Posterior vena cava (tissue), 2 donors: Measurements from ENCODE around the gene PRSS53. TPM values are rescaled to one million over a fixed set of nuclear protein-coding genes. Genes with fewer than 3 reads are reported as not detected.

Experiments
- DNase-seq: peaks from one replicate; pipeline ENCODE4 v3.0.0-alpha.2; 2020; ENCODE audit warnings: low spot score
- intact Hi-C, 2 donors: fragments of 100-400 bp; cut with DNase I; formaldehyde crosslinking; loops; one replicate each; pipeline versions ENCODE4 v1.14.1 to v1.14.2; 2022 to 2023
- total RNA-seq, 2 donors: library from RNA; stranded (reverse); fragmentation: NEBNext Ultra II Directional; extraction: Animal tissue kit (Norgen Biotek cat#: 25700); gene quantifications; one replicate each; pipeline ENCODE4 v1.2.1, GENCODE V29; 2021
- donor health status: DM: yes; HTN: yes; CAD: no.
- donor health status: DM: yes; HTN: yes; CAD: no.

The PRSS53 gene
- total RNA-seq, 2 donors from 2014 or later = 1.5 to 3.5 TPM

GRCh38 chr16:31083081-31083480 is 5.7 kb downstream of the PRSS53 start:
- no peak for DNase-seq
- intact Hi-C loops = loop anchor here in 1 of 2 donors (10.0 kb wide), 1 partner anchor 368 kb away; no protein-coding TSS in a partner anchor

GRCh38 chr16:31082368-31083045 is 6.2 kb downstream of the PRSS53 start:
- DNase-seq = no peak
- intact Hi-C loops = loop anchor here in 1 of 2 donors (10.0 kb wide), 1 partner anchor 368 kb away; no protein-coding TSS in a partner anchor

GRCh38 chr16:31081428-31082351 is 7.1 kb downstream of the PRSS53 start:
- intact Hi-C loops = loop anchor here in 1 of 2 donors (10.0 kb wide), 1 partner anchor 367 kb away; no protein-coding TSS in a partner anchor
- DNase-seq = peak; percentile 81

- DNase-seq = no peak
- intact Hi-C loops = loop anchor here in 1 of 2 donors (10.0 kb wide), 1 partner anchor 366 kb away; no protein-coding TSS in a partner anchor
Observed at GRCh38 chr16:31080756-31081419, 7.9 kb downstream of the PRSS53 start.

GRCh38 chr16:31080035-31080629 is 8.6 kb downstream of the PRSS53 start:
- intact Hi-C loops = loop anchor here in 1 of 2 donors (10.0 kb wide), 1 partner anchor 365 kb away; no protein-coding TSS in a partner anchor
- no peak for DNase-seq

- intact Hi-C loops = no loop called here
Observed at GRCh38 chr16:31079342-31079944, 9.3 kb downstream of the PRSS53 start.

GRCh38 chr16:31078597-31079341 is 10.0 kb downstream of the PRSS53 start:
- intact Hi-C loops = no loop called here

More at GRCh38 chr16:31079342-31079944, 9.3 kb downstream of the PRSS53 start:
- no peak for DNase-seq

GRCh38 chr16:31077592-31078396 is 10.9 kb downstream of the PRSS53 start:
- DNase-seq = no peak
- intact Hi-C loops = no loop called here

More at GRCh38 chr16:31078597-31079341, 10.0 kb downstream of the PRSS53 start:
- DNase-seq = no peak

GRCh38 chr16:31077024-31077423 is 11.7 kb downstream of the PRSS53 start:
- DNase-seq = peak; percentile 57
- intact Hi-C loops = no loop called here

- intact Hi-C loops = no loop called here
- DNase-seq = peak; percentile 76
Observed at GRCh38 chr16:31076319-31076718, 12.4 kb downstream of the PRSS53 start.

GRCh38 chr16:31074814-31075183 is 13.9 kb downstream of the PRSS53 start:
- intact Hi-C loops = no loop called here
- DNase-seq = no peak

GRCh38 chr16:31073970-31074813 is 14.6 kb downstream of the PRSS53 start, which contains the start of the genes ZNF646 and ZNF668:
ZNF646 (plus strand) TSS chr16:31074422; CDS start chr16:31076325, 1,903 bp downstream.
ZNF668 (minus strand) TSS chr16:31074240; CDS start chr16:31064459, 9,781 bp downstream.
- DNase-seq = peak; percentile 99
- intact Hi-C loops = no loop called here

GRCh38 chr16:31073142-31073969 is 15.4 kb downstream of the PRSS53 start:
- intact Hi-C loops = no loop called here

GRCh38 chr16:31072540-31073141 is 16.1 kb downstream of the PRSS53 start:
- intact Hi-C loops = no loop called here
- DNase-seq = peak; percentile 78

More at GRCh38 chr16:31073142-31073969, 15.4 kb downstream of the PRSS53 start:
- DNase-seq = peak; percentile 97

GRCh38 chr16:31071861-31072260 is 16.9 kb downstream of the PRSS53 start:
- intact Hi-C loops = no loop called here
- DNase-seq = no peak
